Frontal cortex (tissue), 4 donors: Measurements from ENCODE around the gene VTI1A. TPM values are rescaled to one million over a fixed set of nuclear protein-coding genes. Genes with fewer than 3 reads are reported as not detected.

Experiments
- DNase-seq, 2 donors: peaks; one replicate each; pipeline ENCODE4 v3.0.0; 2012; ENCODE audit warnings: low spot score in 2 of 2
- FAIRE-seq: peaks from 2 replicates; lab custom pipeline; 2012; peaks lifted over from hg19 to GRCh38; lab: Jason Lieb, UNC
- total RNA-seq: library from RNA; depleted of rRNA; stranded (reverse); fragments of >200 nt; gene quantifications from one replicate; pipeline ENCODE4 v1.2.3, GENCODE V29; 2014
- donor health status: control.
- donor health status: control.
- donor health status: control.

The VTI1A gene
- total RNA-seq, 1 donor from 2014 or later = 48.1 TPM

DNA sequence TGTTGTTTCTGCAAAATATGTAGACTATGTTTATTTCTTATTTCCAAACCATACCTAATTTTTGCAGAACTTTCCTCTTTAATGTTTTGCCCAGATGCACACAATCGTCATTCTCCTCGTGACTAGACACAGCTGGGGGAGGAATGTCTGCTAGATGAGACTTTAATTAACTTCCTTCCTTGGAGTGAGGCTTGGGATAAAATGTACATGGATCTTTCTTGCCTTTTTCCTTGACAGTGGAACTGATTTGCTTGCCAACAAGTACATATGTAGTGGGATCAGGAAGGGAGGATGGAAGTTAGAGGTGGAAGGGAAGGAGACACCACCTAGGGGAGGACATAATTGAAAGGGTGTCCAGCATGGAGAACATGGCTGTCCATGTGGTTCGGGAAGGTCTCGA lies 172.5 kb downstream of the VTI1A start:
- FAIRE-seq (no peak), DNase-seq (no peak)

DNA sequence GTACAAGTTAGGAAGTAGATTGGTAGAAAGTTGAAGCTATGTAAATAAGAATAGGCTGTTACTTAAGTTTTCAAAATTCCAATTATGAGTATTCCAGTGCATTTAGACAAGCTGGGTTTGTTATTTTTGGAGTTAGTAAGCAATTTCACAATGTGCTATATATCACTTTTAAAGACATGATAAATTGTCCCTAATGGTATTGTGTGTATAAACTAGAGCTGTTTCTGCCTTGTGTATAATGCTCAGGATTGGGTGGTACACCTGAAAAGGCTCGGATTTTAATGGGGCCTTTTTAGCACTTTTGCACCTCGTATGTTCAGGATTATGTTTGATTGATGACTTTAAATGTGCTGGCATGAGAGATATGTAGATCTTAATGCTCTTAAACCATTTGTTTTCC lies 175.8 kb downstream of the VTI1A start:
- FAIRE-seq = no peak
- DNase-seq = no peak

DNA sequence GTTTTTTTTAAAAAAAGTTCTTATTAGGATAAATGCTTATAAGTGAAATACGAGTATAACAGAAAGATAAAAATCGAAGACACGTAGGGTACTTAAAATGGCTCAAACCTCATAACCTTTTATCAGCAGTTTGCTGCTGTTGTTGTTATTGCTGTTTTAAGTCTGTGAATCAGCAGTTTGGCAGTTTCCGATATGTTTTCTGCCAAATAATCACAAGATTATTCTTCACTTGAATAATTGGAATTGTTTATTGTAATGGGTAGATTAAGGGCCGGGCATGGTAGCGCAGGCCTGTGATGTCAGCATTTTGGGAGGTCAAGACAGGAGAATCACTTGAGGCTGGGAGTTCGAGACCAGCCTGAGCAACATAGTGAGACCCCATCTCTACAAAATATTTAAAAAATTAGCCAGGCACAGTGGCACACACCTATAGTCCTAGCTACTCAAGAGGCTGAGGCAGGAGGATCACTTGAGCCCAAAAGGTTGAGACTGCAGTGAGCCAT lies 177.6 kb downstream of the VTI1A start:
- FAIRE-seq (no peak), DNase-seq (no peak)

- no peak for FAIRE-seq
- DNase-seq = no peak
Measured at GRCh38 chr10:112628951-112629609, 182.1 kb downstream of the VTI1A start.

DNA sequence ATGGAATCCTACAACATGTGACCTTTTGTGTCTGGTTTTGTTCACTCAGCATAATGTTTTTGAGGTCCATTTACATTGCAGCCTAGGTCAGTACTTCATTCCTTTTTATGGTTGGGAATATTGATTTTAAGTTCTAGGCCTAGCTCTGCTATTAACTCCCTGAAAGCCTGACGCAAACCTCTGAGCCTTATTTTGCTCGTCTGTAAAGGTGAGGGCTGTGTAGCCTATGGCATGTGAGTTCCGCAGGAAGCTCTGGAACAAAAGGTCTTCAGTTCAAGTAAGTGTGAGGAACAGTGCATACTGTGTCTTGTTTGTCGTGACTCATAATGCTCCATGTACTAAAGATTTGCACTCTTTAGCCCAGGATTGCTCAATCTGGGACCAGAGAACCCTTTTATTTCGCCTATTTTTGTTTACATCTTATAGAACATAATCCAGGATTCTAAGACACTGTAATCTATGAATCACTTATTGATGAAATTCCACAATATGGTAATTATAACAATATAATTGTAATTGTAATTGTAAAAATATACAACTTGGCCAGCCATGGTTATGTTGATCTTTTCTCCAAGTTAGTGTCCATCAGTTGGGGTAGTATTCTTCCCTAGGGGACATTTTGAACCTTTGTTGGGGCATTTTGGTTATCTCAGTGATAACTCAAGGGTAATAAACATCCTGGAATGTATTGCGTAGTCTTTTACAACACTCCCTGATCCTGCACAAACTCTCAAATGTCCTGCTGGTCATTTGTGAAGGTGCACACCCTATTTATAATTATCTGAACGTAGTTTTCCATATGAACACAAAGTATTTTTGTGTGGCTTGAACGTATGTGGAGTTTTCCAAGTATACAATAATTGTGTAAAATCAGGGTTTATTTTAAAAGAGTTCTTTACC lies 184.7 kb downstream of the VTI1A start:
- no peak for DNase-seq
- FAIRE-seq = no peak

- DNase-seq (no peak), FAIRE-seq (no peak)
Measured at GRCh38 chr10:112634096-112634830, 187.2 kb downstream of the VTI1A start.

GRCh38 chr10:112637901-112638300 lies 190.9 kb downstream of the VTI1A start:
- DNase-seq (no peak), FAIRE-seq (no peak)

DNA sequence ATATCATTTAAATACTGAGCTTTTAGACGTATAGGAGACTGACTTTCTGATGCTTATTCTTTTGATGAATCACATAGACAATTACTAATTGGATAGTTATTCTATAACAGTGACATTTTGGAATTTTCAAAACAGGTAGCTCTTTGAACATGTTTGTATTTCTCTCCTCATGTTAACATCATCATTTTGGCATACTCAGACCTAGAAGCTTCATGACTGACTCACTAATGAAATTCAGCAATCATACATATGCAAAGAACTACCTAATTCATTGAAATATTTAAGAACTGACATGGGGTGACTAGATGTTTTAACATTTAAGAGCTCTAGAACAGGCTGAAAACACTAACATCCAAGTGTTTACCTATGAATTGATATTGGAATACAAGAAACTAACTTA lies 192.3 kb downstream of the VTI1A start:
- DNase-seq (no peak), FAIRE-seq (no peak)

- DNase-seq = no peak
- FAIRE-seq = no peak
Measured at GRCh38 chr10:112640638-112641037, 193.6 kb downstream of the VTI1A start.

DNA sequence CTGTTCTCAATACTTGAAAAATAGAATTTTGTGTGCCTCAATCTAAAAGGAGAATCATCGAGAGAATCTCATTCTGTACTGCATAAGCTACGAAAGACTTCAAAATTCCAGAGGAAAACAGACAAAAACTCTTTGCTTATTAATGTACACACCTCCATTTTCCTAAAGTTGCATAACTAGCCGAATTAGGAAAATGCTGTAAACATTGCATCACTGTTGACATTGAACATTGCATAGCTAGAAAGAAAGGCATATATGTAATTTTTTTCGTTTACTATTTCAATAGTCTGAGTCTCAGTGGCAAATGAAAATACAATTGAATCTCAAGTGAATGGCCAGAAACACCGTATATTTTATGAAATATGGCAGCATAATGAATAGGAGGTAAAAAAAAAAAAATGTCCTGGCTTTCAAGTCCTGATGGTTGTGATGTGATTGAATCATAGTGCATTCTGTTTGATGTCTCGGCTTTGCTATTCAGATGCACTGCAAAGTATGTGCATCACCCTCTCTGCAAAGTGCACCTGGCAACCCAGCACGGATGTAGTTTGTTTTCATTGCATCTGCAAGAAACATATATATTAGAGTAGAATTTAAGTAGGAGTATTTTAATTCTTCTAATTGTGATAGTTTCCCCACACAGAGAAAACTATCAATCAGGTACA lies 196.7 kb downstream of the VTI1A start:
- DNase-seq (no peak), FAIRE-seq (no peak)

- DNase-seq (no peak), FAIRE-seq (no peak)
Measured at GRCh38 chr10:112644265-112644645, 197.2 kb downstream of the VTI1A start.

DNA sequence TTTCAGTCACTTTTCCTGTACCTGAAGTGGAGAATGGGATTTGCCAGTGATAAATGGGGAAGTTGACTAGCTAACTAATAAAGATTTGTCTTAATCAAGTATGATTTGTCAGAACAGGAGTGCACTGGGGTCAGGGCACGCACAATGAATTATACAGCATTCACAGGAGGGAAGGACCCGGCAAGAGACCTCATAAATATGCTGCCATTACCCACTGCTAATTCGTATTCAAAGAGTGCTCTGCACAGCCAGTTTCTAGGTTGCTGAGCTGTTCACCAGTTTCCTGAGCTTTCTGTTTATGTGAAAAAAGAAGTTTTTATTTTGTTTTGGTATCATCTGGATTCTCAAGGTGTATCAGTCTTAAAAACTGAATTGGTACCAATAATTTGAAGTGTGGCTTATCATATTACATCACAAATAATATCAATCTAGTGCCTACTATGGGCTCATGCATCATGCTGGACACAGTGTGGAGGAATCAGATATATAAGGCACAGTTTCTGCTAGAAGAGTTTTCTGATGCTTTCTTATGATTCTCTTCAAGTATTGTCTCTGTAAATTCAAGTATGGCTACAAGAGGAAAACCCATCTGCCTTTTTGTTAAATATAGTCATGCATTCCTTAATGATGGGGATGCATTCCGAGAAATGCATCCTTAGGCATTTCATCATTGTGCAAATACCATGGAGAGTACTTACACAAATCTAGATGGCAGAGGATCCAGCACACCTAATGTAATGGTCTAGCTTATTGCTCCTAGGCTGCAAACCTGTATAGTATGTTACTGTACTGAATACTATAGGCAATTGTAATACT lies 202.2 kb downstream of the VTI1A start:
- no peak for FAIRE-seq
- DNase-seq = no peak

- no peak for FAIRE-seq
- no peak for DNase-seq
Measured at GRCh38 chr10:112649822-112650152, 202.8 kb downstream of the VTI1A start.

DNA sequence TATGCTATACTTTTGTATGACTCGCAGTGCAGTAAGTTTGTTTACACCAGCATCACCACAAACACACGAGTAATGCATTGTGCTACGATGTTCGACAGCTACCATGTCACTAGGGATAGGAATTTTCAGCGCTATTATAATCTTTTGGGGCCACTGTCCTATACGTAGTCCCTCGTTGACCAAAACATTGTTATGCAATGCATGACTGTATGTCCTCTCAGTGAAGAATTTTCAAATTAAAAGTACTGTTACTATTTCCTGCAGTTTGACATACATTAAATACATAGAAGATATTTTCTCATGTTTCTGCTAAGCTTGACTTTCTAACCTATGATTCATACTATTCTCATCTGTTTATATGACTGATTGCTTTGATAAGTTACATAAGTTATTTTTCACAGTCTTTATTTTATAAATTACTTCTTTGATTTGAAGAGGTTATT lies 203.6 kb downstream of the VTI1A start:
- DNase-seq = no peak
- FAIRE-seq = no peak

- no peak for DNase-seq
- no peak for FAIRE-seq
Measured at GRCh38 chr10:112653215-112653614, 206.2 kb downstream of the VTI1A start.

DNA sequence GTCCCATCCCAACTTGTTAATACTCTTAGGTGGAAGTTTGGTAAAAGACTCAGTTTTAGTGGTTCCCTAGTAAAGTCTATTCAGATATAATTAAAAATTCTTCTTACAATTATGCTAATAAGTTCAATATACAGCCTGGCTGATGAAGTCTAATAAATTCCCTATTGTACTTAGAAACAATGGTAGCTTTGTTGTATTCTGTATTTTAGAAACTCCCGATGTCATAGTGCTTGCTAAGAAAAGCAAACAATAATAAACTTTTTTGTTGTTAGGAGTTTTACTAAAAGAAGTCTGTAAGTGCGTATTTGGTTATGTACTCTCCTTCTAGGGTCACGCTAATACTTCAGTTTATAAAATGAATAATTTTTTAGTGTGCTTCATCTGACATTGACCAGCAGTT lies 206.8 kb downstream of the VTI1A start:
- FAIRE-seq (no peak), DNase-seq (no peak)

DNA sequence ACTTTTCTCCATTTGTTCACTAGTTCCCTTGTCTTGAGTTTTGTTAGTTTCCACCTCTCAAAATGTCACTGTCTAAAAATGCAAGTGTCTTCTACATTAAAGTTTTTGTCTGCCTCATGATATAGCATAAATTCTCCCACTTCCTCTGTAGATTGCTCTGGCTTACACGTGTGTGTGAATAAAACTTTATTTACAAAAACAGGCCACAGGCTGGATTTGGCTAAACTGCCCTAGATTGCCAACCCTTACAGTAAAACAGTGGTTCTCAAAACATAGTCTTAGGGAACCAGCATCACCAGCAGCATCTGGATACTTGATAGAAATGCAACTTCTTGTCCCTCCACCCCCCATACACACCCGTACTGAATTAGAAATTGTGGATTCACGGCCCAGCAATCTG lies 207.8 kb downstream of the VTI1A start:
- no peak for FAIRE-seq
- no peak for DNase-seq

DNA sequence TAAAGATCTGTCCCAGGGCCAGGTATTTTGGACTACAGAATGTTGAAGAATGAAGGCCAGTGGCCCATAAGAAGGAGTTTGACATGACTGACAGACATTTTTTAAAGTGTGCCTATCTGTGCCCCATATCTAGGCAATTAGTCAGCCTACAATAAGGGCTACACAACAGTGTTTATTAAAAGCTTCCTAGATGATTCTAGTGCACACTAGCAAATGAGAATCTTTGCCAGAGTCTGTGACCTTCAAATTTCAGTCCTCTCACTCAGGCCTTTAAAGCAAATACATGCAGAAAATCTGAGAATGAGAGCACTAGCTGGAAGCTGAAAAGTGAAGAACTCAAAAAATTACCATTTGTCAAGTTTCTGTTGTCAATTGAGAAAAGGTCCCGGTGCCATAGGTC lies 208.7 kb downstream of the VTI1A start:
- no peak for FAIRE-seq
- no peak for DNase-seq

GRCh38 chr10:112658465-112658864 lies 211.4 kb downstream of the VTI1A start:
- DNase-seq (no peak), FAIRE-seq (no peak)
